GM12892 (cell line): ENCODE measurements around the gene PPP6R3.

ENCODE experiments used
- POLR2A ChIP-seq: IDR thresholded peaks from 2 replicates; pipeline ENCODE4 v1.6.1; 2011; ENCODE audit warnings: low read depth, low read length, control low read depth
- POLR2AphosphoS5 ChIP-seq: IDR thresholded peaks from 2 replicates; pipeline ENCODE4 v1.6.1; 2011; ENCODE audit warnings: low read depth, low read length, control low read depth
- TAF1 ChIP-seq: IDR thresholded peaks from 2 replicates; pipeline ENCODE4 v1.6.1; 2011; ENCODE audit warnings: low read depth, mild to moderate bottlenecking, control low read depth, low read length, borderline replicate concordance

DNA sequence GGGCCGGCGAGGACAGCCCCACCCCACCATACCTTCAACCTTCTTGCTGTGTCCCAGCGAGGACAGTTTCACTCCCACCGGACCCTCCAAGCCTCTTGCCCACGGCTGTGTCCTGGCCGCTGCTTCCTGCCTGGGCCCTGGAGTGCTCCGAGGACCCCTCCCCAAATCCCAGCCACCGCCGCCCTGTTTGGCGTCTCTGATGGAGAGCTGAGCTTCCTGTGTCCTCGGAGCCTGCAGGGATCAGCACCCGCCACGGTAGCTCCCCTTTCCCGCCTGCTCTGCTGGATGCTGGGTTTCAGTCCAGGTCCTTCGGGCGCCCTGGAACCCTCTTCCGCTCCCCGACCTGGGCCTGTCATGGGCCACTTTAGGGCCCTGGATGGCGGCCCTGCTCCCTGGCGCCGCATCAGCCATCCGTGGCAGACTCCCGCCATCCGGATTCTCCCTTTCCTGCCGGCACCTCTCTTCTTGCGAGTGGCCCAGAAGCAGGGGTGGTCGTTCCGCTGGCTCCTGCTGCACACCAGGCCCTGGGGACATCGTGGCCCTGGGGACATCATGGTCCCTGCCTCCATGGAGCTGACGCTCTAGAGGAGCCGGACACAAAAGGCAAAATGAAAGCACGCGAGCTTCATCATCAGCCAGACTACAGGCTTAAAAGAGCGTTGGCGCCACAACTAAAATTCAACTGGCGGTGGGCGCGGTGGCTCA is 189.5 kb downstream of the PPP6R3 start:
- no peak for TF ChIP-seq POLR2A
- TF ChIP-seq POLR2AphosphoS5, result no peak
- TF ChIP-seq TAF1, result no peak
